ENCODE measurements around the gene RNF182. TPM values are rescaled to one million over a fixed set of nuclear protein-coding genes. Genes with fewer than 3 reads are reported as not detected.
"Not testable (repeated sequence)": the region's sequence is repeated elsewhere in the genome, so short reads cannot be mapped to it uniquely, and the experiment has no call there.

RNF182 gene
- total RNA-seq, 2 donors from 2014 or later, result 3.2 TPM; not detected in 1

GRCh38 chr6:13932785-13933184 is 8.0 kb downstream of the RNF182 start:
- 100% methylated on average over 1 of the region's 1 CpG for WGBS
- H3K27me3 ChIP-seq (replicated peaks; ENCODE audit: insufficient read depth), result peaks cover 2% of the 10 kb centered on the region
- no peaks in the 10 kb centered on the region for H3K4me1 ChIP-seq (replicated peaks)
- intact Hi-C loops (cut with DNase I), result no loop called here
- no peak for DNase-seq (ENCODE audit: low spot score)
- H3K27ac ChIP-seq, result no peak overlapping the region
- TF ChIP-seq POLR2A (IDR thresholded peaks at IDR 0.05) (no peak), POLR2AphosphoS5 (IDR thresholded peaks at IDR 0.05) (no peak), CTCF (IDR thresholded peaks at IDR 0.05) (no peak)
- no peak overlapping the region for H3K4me3 ChIP-seq
- no peaks in the 10 kb centered on the region for H3K36me3 ChIP-seq
- H3K9me3 ChIP-seq, result no peaks in the 10 kb centered on the region

- intact Hi-C loops (cut with DNase I), result no loop called here
- WGBS, result 97% methylated on average over 2 of the region's 2 CpGs
Observed at GRCh38 chr6:13934721-13935120, 10.0 kb downstream of the RNF182 start.

GRCh38 chr6:13935190-13935880 is 10.6 kb downstream of the RNF182 start:
- no peaks in the 10 kb centered on the region for H3K36me3 ChIP-seq
- no peak overlapping the region for H3K27ac ChIP-seq
- H3K9me3 ChIP-seq, result no peaks in the 10 kb centered on the region
- intact Hi-C loops (cut with DNase I), result no loop called here
- WGBS, result 83% methylated on average over 3 of the region's 3 CpGs
- H3K27me3 ChIP-seq (replicated peaks; ENCODE audit: insufficient read depth), result peaks cover 2% of the 10 kb centered on the region
- TF ChIP-seq POLR2A (IDR thresholded peaks at IDR 0.05), result no peak
- TF ChIP-seq POLR2AphosphoS5 (IDR thresholded peaks at IDR 0.05), result no peak
- no peak for TF ChIP-seq CTCF (IDR thresholded peaks at IDR 0.05)
- DNase-seq (ENCODE audit: low spot score), result no peak
- no peak overlapping the region for H3K4me3 ChIP-seq
- H3K4me1 ChIP-seq (replicated peaks), result no peaks in the 10 kb centered on the region

More at GRCh38 chr6:13934721-13935120, 10.0 kb downstream of the RNF182 start:
- no peak for DNase-seq (ENCODE audit: low spot score)
- no peaks in the 10 kb centered on the region for H3K4me1 ChIP-seq (replicated peaks)
- no peaks in the 10 kb centered on the region for H3K36me3 ChIP-seq
- H3K9me3 ChIP-seq, result no peaks in the 10 kb centered on the region
- H3K27me3 ChIP-seq (replicated peaks; ENCODE audit: insufficient read depth), result peaks cover 2% of the 10 kb centered on the region
- TF ChIP-seq POLR2A (IDR thresholded peaks at IDR 0.05), result no peak
- TF ChIP-seq CTCF (IDR thresholded peaks at IDR 0.05), result no peak
- no peak for TF ChIP-seq POLR2AphosphoS5 (IDR thresholded peaks at IDR 0.05)
- no peak overlapping the region for H3K27ac ChIP-seq
- no peak overlapping the region for H3K4me3 ChIP-seq

- H3K9me3 ChIP-seq; H3K27me3 ChIP-seq (replicated peaks; ENCODE audit: insufficient read depth); H3K4me1 ChIP-seq (replicated peaks); intact Hi-C loops (cut with DNase I); DNase-seq (ENCODE audit: low spot score); H3K4me3 ChIP-seq; H3K36me3 ChIP-seq; H3K27ac ChIP-seq: not testable (repeated sequence)
- 84% methylated on average over 3 of the region's 3 CpGs for WGBS
Observed at GRCh38 chr6:13935881-13936261, 11.1 kb downstream of the RNF182 start.

- H3K27me3 ChIP-seq (replicated peaks; ENCODE audit: insufficient read depth), result no peaks in the 10 kb centered on the region
- intact Hi-C loops (cut with DNase I), result no loop called here
- H3K36me3 ChIP-seq, result no peaks in the 10 kb centered on the region
- no peaks in the 10 kb centered on the region for H3K4me1 ChIP-seq (replicated peaks)
- H3K27ac ChIP-seq, result no peak overlapping the region
- no peak for DNase-seq (ENCODE audit: low spot score)
- no peaks in the 10 kb centered on the region for H3K9me3 ChIP-seq
- TF ChIP-seq POLR2AphosphoS5 (IDR thresholded peaks at IDR 0.05) (no peak), CTCF (IDR thresholded peaks at IDR 0.05) (no peak), POLR2A (IDR thresholded peaks at IDR 0.05) (no peak)
- no peak overlapping the region for H3K4me3 ChIP-seq
Observed at GRCh38 chr6:13941902-13942301, 17.1 kb downstream of the RNF182 start.

All from prostate gland (tissue), 2 donors.